ENCODE measurements around the gene FOSL2. TPM values are rescaled to one million over a fixed set of nuclear protein-coding genes. Genes with fewer than 3 reads are reported as not detected.

FOSL2 gene
- total RNA-seq, 1 donor from 2014 or later, result 77.1 TPM

DNA sequence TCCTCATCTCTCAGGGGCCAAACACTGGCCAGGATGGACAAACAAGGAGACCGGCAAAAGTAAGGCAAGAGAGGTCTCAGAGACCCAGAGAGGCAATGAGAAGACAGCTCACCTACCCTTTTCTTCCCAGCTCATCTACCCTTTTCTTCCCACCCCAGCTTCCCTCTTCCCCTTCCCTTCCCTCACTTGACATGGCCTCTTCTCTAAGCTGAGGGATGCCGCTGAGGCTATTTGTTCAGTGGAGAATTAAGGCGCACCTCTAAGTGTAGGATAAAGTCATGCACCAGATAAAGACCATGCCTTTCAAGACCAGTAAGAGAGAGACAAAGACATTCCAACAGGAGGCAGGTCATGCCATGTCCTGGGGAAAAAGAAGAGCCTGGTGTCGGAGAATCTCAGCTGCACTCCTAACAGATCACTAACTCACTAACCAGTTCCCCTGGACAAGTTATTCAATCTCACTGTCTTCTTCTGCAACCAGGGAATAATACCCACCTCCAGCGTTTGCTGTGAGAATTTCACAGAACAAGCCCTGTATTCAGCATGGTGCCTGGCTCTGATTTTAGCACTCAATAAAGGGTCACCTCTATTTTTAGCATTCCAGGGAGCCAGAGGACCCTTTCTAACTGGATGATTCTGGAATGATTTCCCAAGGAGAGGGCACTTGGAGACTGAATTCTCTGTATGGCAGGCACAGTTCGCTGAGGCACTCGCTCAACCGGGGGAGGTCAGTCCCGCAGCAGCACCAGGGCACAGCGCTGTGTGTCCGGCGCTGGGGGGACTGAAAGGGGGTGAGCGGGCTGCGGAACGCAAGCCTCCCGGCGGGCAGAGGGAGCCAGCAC is 3.0 kb upstream of the FOSL2 start:
- no peak for TF ChIP-seq CTCF (IDR thresholded peaks at IDR 0.05; ENCODE audit: insufficient read depth, low read length, severe bottlenecking)
- peak; percentile 24 for DNase-seq (ENCODE audit: low read depth)
- no peaks in the 10 kb centered on the region for H3K27me3 ChIP-seq (ENCODE audit: control insufficient read depth, insufficient read depth, low read length)
- FAIRE-seq, result no peak
- peak overlapping the region; percentile 57 for H3K4me3 ChIP-seq (ENCODE audit: low read depth, low read length)
- peaks cover 5% of the 10 kb centered on the region for H3K36me3 ChIP-seq (ENCODE audit: control insufficient read depth, insufficient read depth, low read length)

DNA sequence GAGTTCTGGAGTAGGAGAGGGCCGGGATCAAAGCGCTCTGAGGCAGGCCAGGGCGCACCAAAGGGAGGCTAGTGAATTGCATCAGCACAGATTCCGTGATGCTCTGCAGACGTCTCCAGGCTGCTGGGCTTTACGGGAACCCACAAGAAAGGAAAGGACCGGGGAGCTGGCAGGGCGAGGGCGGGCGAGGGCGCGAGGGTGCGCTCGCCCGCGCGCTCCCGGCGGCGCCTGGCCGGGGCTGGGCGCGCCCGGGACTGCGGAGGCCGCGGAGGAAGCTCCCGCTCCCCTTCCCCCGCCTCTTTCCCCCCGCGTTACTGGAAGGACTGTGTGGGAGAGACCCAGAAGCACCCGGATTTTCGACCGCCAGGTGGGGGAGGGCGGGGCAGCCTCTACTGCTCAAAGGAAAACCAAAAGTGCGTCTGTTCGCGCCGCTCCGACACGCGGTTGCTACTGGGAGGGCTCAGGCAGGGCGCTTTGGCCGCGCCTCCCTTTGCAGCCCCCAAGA is 2.4 kb upstream of the FOSL2 start:
- Histone ChIP-seq H3K27me3 (ENCODE audit: control insufficient read depth, insufficient read depth, low read length) (no peaks in the 10 kb centered on the region), H3K4me3 (ENCODE audit: low read depth, low read length) (peak overlapping the region; percentile 57), H3K36me3 (ENCODE audit: control insufficient read depth, insufficient read depth, low read length) (peaks cover 10% of the 10 kb centered on the region)
- FAIRE-seq (no peak), DNase-seq (ENCODE audit: low read depth) (peak; percentile 81)
- TF ChIP-seq CTCF (IDR thresholded peaks at IDR 0.05; ENCODE audit: insufficient read depth, low read length, severe bottlenecking), result peak; percentile 24

- no peak for TF ChIP-seq CTCF (IDR thresholded peaks at IDR 0.05; ENCODE audit: insufficient read depth, low read length, severe bottlenecking)
- peaks cover 14% of the 10 kb centered on the region for H3K36me3 ChIP-seq (ENCODE audit: control insufficient read depth, insufficient read depth, low read length)
- FAIRE-seq (no peak), DNase-seq (ENCODE audit: low read depth) (peak; percentile 67)
- H3K4me3 ChIP-seq (ENCODE audit: low read depth, low read length), result peak overlapping the region; percentile 57
- H3K27me3 ChIP-seq (ENCODE audit: control insufficient read depth, insufficient read depth, low read length), result no peaks in the 10 kb centered on the region
These were observed 1.7 kb upstream of the FOSL2 start for GRCh38 chr2:28390746-28391563.

DNA sequence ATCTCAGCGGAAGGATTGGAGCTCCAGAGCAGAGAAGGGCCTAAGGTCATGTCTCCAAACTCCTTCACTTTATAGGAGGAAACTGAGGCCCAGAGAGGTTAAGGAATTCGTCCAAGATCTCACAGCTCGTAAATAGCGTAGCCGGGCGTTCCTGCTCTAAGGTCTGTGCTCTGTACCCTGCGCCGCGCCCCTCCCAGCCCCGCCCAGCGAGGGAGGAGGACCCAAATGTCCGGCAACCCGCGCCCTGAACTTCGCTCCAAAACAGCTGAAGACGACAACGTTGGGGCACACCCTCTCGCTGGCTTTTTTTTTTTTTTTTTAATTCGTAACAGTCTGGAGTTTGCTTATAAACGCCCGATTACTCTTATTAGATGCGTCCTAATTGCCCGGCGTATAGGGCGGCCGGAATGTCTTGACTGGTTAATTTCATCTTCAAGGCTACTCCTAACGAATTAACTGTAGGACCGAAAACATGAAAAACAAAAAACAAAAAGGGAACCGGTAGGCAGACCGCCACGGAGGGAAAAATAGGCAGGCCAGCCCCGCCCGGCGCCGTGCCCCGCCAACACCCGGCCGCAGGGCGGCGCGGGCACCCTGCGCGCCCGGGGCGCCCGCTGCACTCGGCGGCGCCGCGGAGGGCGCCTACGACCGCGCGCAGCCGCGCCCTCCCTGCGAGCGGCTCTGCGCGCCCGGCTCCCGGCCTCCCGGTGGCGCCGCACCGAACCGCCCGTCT is 928 bp upstream of the FOSL2 start:
- peak; percentile 9 for TF ChIP-seq CTCF (IDR thresholded peaks at IDR 0.05; ENCODE audit: insufficient read depth, low read length, severe bottlenecking)
- FAIRE-seq (no peak), DNase-seq (ENCODE audit: low read depth) (peak; percentile 70)
- H3K4me3 ChIP-seq (ENCODE audit: low read depth, low read length), result peak overlapping the region; percentile 57
- peaks cover 14% of the 10 kb centered on the region for H3K36me3 ChIP-seq (ENCODE audit: control insufficient read depth, insufficient read depth, low read length)
- no peaks in the 10 kb centered on the region for H3K27me3 ChIP-seq (ENCODE audit: control insufficient read depth, insufficient read depth, low read length)

DNA sequence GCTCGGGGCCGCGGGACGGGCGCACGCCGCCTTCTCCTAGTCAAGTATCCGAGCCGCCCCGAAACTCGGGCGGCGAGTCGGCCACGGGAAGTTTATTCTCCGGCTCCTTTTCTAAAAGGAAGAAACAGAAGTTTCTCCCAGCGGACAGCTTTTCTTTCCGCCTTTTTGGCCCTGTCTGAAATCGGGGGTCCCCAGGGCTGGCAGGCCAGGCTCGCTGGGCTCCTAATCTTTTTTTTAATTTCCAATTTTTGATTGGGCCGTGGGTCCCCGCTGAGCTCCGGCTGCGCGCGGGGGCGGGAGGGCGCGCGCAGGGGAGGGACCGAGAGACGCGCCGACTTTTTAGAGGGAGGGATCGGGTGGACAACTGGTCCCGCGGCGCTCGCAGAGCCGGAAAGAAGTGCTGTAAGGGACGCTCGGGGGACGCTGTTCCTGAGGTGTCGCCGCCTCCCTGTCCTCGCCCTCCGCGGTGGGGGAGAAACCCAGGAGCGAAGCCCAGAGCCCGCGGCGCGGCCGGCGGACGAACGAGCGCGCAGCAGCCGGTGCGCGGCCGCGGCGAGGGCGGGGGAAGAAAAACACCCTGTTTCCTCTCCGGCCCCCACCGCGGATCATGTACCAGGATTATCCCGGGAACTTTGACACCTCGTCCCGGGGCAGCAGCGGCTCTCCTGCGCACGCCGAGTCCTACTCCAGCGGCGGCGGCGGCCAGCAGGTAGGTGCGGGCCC is 617 bp downstream of the FOSL2 start:
- FAIRE-seq (no peak), DNase-seq (ENCODE audit: low read depth) (peak; percentile 21)
- H3K36me3 ChIP-seq (ENCODE audit: control insufficient read depth, insufficient read depth, low read length), result peaks cover 22% of the 10 kb centered on the region

More for the DNA sequence above, 617 bp downstream of the FOSL2 start:
- no peak for TF ChIP-seq CTCF (IDR thresholded peaks at IDR 0.05; ENCODE audit: insufficient read depth, low read length, severe bottlenecking)
- Histone ChIP-seq H3K27me3 (ENCODE audit: control insufficient read depth, insufficient read depth, low read length) (no peaks in the 10 kb centered on the region), H3K4me3 (ENCODE audit: low read depth, low read length) (peak overlapping the region; percentile 82)

All from bronchial epithelial cell (primary cell).